Suprapubic skin (tissue), 3 donors: Measurements from ENCODE around the gene JAZF1.

Experiments used
- EP300 ChIP-seq: sonication (generic); formaldehyde crosslinking; IDR thresholded peaks from one replicate; pipeline ENCODE4 v1.6.1; 2017; ENCODE audit warnings: antibody characterized with exemption
- POLR2A ChIP-seq, 2 donors: fragments of 450-650 bp; IDR thresholded peaks; one replicate each; pipeline ENCODE4 v1.6.1; 2017; ENCODE audit warnings: antibody characterized with exemption in 2 of 2, mild to moderate bottlenecking in 2 of 2, moderate library complexity in 2 of 2
- TF ChIP-seq, protein P1 (sequence below), 2 donors: fragments of 200-600 bp in 1 of 2; fragments of 450-650 bp in 1 of 2; sonication (generic) in 1 of 2; IDR thresholded peaks; one replicate each; pipeline ENCODE4 v1.5.1; 2016 to 2019; ENCODE audit warnings: antibody characterized with exemption in 2 of 2, mild to moderate bottlenecking in 1 of 2, moderate library complexity in 1 of 2

DNA sequence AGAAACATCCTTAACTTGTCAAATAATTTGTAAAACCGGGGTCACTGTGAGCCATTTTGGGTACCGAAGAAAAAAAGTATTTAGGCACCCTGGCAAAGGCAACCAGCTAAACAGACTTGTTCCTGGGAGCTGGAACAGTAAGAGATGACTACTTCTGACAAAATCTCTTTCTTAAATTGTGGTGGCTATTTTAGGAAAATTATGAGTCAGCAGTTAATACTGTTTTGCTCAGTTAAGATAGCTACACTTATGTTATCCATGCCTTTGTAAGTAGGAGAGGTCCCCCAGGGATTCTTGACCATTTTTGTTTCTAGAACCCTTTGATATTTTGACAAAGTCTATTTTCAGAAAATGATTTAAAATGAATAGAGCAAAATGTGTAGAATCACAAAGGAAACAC is 372.0 kb downstream of the JAZF1 start:
- TF ChIP-seq, protein P1, sequence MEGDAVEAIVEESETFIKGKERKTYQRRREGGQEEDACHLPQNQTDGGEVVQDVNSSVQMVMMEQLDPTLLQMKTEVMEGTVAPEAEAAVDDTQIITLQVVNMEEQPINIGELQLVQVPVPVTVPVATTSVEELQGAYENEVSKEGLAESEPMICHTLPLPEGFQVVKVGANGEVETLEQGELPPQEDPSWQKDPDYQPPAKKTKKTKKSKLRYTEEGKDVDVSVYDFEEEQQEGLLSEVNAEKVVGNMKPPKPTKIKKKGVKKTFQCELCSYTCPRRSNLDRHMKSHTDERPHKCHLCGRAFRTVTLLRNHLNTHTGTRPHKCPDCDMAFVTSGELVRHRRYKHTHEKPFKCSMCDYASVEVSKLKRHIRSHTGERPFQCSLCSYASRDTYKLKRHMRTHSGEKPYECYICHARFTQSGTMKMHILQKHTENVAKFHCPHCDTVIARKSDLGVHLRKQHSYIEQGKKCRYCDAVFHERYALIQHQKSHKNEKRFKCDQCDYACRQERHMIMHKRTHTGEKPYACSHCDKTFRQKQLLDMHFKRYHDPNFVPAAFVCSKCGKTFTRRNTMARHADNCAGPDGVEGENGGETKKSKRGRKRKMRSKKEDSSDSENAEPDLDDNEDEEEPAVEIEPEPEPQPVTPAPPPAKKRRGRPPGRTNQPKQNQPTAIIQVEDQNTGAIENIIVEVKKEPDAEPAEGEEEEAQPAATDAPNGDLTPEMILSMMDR (IDR thresholded peaks at IDR 0.05) = no peak
- TF ChIP-seq POLR2A (IDR thresholded peaks at IDR 0.05) (no peak), EP300 (no peak)
